Uterus (tissue), 4 donors: ENCODE data around the gene TRAF3. TPM values are rescaled to one million over a fixed set of nuclear protein-coding genes. Genes with fewer than 3 reads are reported as not detected.

ENCODE experiments used
- DNase-seq, 2 donors: peaks; one replicate each; pipeline ENCODE4 v3.0.0-alpha.2; 2019 to 2020
- H3K27ac ChIP-seq, 2 donors: fragments of 200-600 bp; sonication (generic); 1 replicate in 1 of 2; 2 replicates in 1 of 2; pipeline ENCODE4 v1.5.1; 2016 to 2018
- H3K27me3 ChIP-seq, 2 donors: fragments of 200-600 bp; sonication (generic); one replicate each; pipeline ENCODE4 v1.5.1; 2018 to 2019; ENCODE audit warnings: control low read depth in 1 of 2
- H3K36me3 ChIP-seq, 2 donors: fragments of 200-600 bp; sonication (generic); one replicate each; pipeline ENCODE4 v1.5.1; 2019; ENCODE audit warnings: control low read depth in 1 of 2
- H3K4me1 ChIP-seq, 2 donors: fragments of 200-600 bp; sonication (generic); one replicate each; pipeline ENCODE4 v1.5.1; 2018 to 2019; ENCODE audit warnings: control low read depth in 1 of 2
- H3K4me3 ChIP-seq, 2 donors: fragments of 200-600 bp; sonication (generic); 1 replicate in 1 of 2; 2 replicates in 1 of 2; pipeline ENCODE4 v1.5.1; 2018 to 2019; ENCODE audit warnings: mild to moderate bottlenecking in 1 of 2
- H3K9me3 ChIP-seq, 2 donors: fragments of 200-600 bp; sonication (generic); one replicate each; pipeline ENCODE4 v1.5.1; 2019; ENCODE audit warnings: control low read depth in 1 of 2
- POLR2A ChIP-seq, 2 donors: fragments of 450-650 bp; IDR thresholded peaks; one replicate each; pipeline ENCODE4 v1.6.1; 2016; ENCODE audit warnings: antibody characterized with exemption in 2 of 2, mild to moderate bottlenecking in 1 of 2, moderate library complexity in 1 of 2
- intact Hi-C: fragments of 100-400 bp; cut with DNase I; formaldehyde crosslinking; loops from one replicate; pipeline ENCODE4 v1.15.1; 2023; ENCODE audit warnings: low total_unique reads
- total RNA-seq, 4 donors: library from RNA; depleted of rRNA in 3 of 4; stranded (reverse); fragments of >200 nt in 3 of 4; gene quantifications; one replicate each; pipeline versions ENCODE4 v1.1.0 to v1.2.4, GENCODE V29; 2014 to 2023
- TF ChIP-seq, protein P1 (sequence below), 4 experiments: fragments of 200-600 bp in 2 of 4; fragments of 450-650 bp in 2 of 4; sonication (generic) in 2 of 4; IDR thresholded peaks; one replicate each; pipeline ENCODE4 v1.5.1; 2016 to 2019; ENCODE audit warnings: antibody characterized with exemption in 4 of 4, mild to moderate bottlenecking in 2 of 4, moderate library complexity in 1 of 4
- donor health status: DM: yes; HTN: yes; CAD: no.

The TRAF3 gene
- total RNA-seq, 4 donors from 2014 or later, result 7.4 to 33.1 (median 22.1) TPM

DNA sequence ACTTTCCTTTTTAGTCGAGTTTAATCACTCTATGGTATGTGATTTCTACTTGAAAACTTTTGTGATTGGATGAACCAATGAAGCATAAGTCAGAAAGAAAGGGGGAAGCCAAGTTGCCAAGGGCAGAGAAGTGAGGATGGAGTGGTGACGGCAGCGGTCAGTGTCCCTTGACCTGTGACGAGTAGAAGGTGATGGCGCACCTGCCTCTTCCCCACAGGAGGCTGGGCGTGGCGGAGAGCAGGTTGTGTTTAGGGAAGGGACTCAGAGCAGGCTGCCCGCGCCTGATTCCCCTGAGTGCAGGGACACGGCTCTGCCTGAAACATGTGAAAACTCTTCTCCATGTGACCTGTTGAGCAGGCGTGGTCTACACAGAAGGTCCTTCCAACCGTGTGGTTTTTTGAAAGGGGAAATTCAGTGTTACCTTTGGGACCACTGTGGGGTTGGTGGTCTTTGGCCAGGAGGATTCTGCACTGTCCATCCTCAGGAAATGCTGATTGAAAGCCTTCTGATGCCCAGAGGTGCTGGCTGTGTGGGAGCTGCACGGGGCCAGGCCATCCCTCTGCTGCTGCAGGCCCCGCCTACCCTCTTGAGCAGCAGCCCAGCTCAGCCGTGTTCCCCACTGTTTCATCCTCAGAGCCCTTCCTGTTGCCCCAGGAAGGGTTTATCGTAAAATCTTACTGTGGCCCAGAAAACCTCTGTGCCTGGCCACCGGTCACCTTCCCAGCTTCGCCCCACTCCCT, 121.7 kb downstream of the TRAF3 start:
- H3K27me3 ChIP-seq, result no peaks in the 10 kb centered on the region
- DNase-seq, result no peak
- H3K4me1 ChIP-seq, result no peaks in the 10 kb centered on the region

DNA sequence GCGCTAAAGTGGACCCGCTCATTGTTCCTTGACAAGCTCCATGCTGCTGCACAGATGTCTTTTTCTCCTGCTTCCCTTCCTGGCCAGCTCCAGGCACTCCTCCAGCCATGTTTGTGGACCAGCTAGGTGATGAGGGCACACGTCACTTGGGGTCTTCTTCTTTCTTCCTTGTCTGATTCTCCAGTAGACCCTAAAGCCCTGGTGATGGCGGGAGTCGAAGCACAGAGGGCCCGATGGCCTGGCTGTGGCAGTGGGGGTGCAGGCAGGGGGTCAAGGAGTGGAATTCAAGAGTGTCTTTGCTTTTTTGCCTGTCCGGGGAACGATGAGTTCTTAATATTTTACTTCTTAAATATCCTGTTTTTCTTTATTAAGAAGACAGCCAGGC, 122.3 kb downstream of the TRAF3 start:
- no peak overlapping the region for H3K4me3 ChIP-seq
- no peaks in the 10 kb centered on the region for H3K36me3 ChIP-seq

More for the DNA sequence above, 121.7 kb downstream of the TRAF3 start:
- H3K4me3 ChIP-seq, result no peak overlapping the region
- H3K36me3 ChIP-seq, result no peaks in the 10 kb centered on the region
- no peak for TF ChIP-seq POLR2A (IDR thresholded peaks at IDR 0.05)
- TF ChIP-seq, protein P1, sequence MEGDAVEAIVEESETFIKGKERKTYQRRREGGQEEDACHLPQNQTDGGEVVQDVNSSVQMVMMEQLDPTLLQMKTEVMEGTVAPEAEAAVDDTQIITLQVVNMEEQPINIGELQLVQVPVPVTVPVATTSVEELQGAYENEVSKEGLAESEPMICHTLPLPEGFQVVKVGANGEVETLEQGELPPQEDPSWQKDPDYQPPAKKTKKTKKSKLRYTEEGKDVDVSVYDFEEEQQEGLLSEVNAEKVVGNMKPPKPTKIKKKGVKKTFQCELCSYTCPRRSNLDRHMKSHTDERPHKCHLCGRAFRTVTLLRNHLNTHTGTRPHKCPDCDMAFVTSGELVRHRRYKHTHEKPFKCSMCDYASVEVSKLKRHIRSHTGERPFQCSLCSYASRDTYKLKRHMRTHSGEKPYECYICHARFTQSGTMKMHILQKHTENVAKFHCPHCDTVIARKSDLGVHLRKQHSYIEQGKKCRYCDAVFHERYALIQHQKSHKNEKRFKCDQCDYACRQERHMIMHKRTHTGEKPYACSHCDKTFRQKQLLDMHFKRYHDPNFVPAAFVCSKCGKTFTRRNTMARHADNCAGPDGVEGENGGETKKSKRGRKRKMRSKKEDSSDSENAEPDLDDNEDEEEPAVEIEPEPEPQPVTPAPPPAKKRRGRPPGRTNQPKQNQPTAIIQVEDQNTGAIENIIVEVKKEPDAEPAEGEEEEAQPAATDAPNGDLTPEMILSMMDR (IDR thresholded peaks at IDR 0.05), result no peak
- H3K9me3 ChIP-seq, result no peaks in the 10 kb centered on the region
- H3K27ac ChIP-seq, result no peak overlapping the region
- intact Hi-C loops, result no loop called here

DNA sequence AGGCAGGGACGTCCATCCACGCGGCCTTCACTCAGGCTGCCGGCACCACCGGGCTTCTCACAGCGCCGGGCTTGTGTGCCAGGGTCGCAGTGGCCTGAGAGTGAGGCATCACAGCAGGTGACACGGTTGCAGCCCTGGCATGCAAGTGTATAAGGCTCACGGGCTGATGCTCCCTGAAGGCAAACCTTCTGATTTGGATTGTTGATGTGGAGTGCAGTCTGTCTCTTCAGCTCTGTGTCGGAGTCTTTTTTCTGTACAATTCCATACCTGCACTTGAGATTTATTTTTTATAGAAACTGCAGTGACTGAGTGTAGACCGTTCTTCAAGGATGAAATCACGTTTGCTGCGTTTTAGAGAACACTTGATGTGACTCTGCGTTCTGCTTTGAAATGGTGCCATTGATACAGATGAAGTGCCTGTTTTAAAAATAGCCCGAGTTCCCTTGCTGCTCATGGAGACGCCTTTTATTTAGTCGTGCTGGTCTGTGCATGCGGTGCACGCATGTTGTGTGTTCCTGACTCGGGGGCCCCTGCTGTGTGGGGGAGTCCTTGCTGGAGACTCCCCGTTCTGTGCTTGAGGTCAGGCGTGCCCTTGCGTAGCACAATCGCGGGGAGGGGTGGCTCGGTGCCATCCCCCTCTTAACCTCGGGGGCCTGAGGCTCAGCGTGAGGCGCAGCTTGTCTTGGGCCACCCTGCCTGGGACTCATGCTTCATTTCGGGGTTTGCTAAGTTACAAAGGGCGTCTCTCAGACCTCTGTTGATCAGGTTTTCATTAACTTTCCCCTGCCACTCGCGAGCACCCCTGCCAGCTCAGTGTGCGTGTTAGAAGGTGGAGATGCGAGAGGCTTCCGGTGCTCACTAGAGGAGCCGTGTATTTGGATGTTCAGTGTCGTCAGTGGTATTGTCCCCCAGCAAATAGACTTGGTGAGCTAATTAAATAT, 123.7 kb downstream of the TRAF3 start:
- Histone ChIP-seq H3K4me3 (no peak overlapping the region), H3K36me3 (no peaks in the 10 kb centered on the region), H3K4me1 (no peaks in the 10 kb centered on the region), H3K9me3 (no peaks in the 10 kb centered on the region), H3K27ac (no peak overlapping the region), H3K27me3 (no peaks in the 10 kb centered on the region)
- intact Hi-C loops, result no loop called here
- no peak for DNase-seq
- no peak for TF ChIP-seq POLR2A (IDR thresholded peaks at IDR 0.05)
- TF ChIP-seq, protein P1 (IDR thresholded peaks at IDR 0.05), result no peak

More for the DNA sequence above, 122.3 kb downstream of the TRAF3 start:
- no peak for DNase-seq
- intact Hi-C loops, result no loop called here
- Histone ChIP-seq H3K4me1 (no peaks in the 10 kb centered on the region), H3K9me3 (no peaks in the 10 kb centered on the region), H3K27me3 (no peaks in the 10 kb centered on the region), H3K27ac (no peak overlapping the region)
- TF ChIP-seq, protein P1 (IDR thresholded peaks at IDR 0.05), result no peak
- TF ChIP-seq POLR2A (IDR thresholded peaks at IDR 0.05), result no peak

DNA sequence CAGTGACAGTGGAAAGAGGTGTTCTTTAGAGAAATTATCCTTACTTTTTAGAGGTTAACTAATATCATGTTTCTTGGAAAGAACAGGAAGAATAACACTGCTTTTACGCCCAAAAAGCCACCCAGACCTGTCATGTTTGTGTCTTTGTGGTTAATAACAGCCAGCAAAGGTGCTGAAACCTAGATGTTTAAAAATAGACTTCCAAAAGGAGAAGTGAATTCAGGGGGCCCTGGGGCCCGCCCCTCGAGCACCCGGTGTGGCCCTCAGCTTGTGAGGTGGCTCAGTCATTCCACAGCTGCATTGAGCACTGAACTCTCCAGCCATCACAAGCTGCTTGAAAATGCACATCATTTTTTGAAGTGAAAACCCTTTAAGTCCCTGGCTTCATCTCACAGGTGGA, 124.4 kb downstream of the TRAF3 start:
- H3K27me3 ChIP-seq, result no peaks in the 10 kb centered on the region
- no peak overlapping the region for H3K27ac ChIP-seq
- intact Hi-C loops, result no loop called here
- H3K36me3 ChIP-seq, result no peaks in the 10 kb centered on the region
- no peak for TF ChIP-seq POLR2A (IDR thresholded peaks at IDR 0.05)
- TF ChIP-seq, protein P1 (IDR thresholded peaks at IDR 0.05), result no peak
- H3K4me1 ChIP-seq, result no peaks in the 10 kb centered on the region
- H3K4me3 ChIP-seq, result no peak overlapping the region
- H3K9me3 ChIP-seq, result no peaks in the 10 kb centered on the region
- no peak for DNase-seq

DNA sequence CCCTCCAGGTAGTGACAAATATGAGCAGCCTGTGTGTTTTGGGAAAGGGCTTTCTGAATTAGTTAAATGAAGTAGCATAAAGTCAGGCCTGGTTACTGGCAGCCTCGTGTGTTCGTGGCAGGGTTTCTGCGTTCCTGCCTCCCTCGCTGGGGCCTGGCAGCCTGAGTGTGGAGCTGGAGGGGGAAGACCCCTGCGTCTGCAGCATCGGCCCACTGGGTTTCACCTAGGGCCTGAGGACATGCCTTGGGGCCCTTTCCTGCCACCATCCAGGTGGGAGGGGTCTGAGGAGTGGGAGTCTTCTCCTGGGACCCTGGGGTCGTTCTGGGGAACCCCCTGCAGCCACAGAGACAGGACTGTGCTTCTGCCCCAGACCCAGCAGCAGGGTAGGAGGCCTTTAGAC, 124.8 kb downstream of the TRAF3 start:
- Histone ChIP-seq H3K27ac (no peak overlapping the region), H3K36me3 (no peaks in the 10 kb centered on the region), H3K4me1 (no peaks in the 10 kb centered on the region), H3K9me3 (no peaks in the 10 kb centered on the region), H3K4me3 (no peak overlapping the region), H3K27me3 (no peaks in the 10 kb centered on the region)
- TF ChIP-seq POLR2A (IDR thresholded peaks at IDR 0.05), result no peak
- TF ChIP-seq, protein P1 (IDR thresholded peaks at IDR 0.05), result no peak
- DNase-seq, result no peak
- intact Hi-C loops, result no loop called here
